ENCODE results near the gene C16orf54. TPM values are rescaled to one million over a fixed set of nuclear protein-coding genes. Genes with fewer than 3 reads are reported as not detected.

C16orf54 gene
- total and polyA plus RNA-seq, 2 experiments from 2014 or later = 3.2 TPM; not detected in 1

- TF ChIP-seq REST (IDR thresholded peaks at IDR 0.05; ENCODE audit: unreplicated experiment) = no peak
- TF ChIP-seq STAT1 (IDR thresholded peaks at IDR 0.05; ENCODE audit: unreplicated experiment) = no peak
- TF ChIP-seq CTCF (conservative IDR thresholded peaks at IDR 0.05; ENCODE audit: low read depth in 2 of 2) = no peak
- TF ChIP-seq EZH2 (IDR thresholded peaks at IDR 0.05; ENCODE audit: low read depth, unreplicated experiment) = no peak
Measured at GRCh38 chr16:29769507-29769906, 23.7 kb upstream of the C16orf54 start (continued).

GRCh38 chr16:29767062-29767461, 21.3 kb upstream of the C16orf54 start:
- Histone ChIP-seq H3K4me3 (no peak overlapping the region), H3K9me2 (ENCODE audit: insufficient read depth) (no peaks in the 10 kb centered on the region), H3K27ac (ENCODE audit: low read depth) (no peak overlapping the region), H3K4me1 (ENCODE audit: insufficient read depth) (no peaks in the 10 kb centered on the region), H2AFZ (peak overlapping the region; percentile 43), H3K4me2 (no peak overlapping the region), H4K20me1 (replicated peaks; ENCODE audit: insufficient read depth) (no peaks in the 10 kb centered on the region), H3K79me2 (replicated peaks; ENCODE audit: insufficient read depth) (no peaks in the 10 kb centered on the region), H3F3A (replicated peaks; ENCODE audit: low read depth) (no peaks in the 10 kb centered on the region), H3K27me3 (ENCODE audit: insufficient read depth) (no peaks in the 10 kb centered on the region), H3K36me3 (ENCODE audit: insufficient read depth) (no peaks in the 10 kb centered on the region)
- H3K27ac Mint-ChIP-seq = no peak overlapping the region
- H3K36me3 Mint-ChIP-seq (ENCODE audit: low read depth) = no peaks in the 10 kb centered on the region
- H3K27me3 Mint-ChIP-seq (ENCODE audit: insufficient read depth, low read depth, poor library complexity) = peaks cover 5% of the 10 kb centered on the region
- peaks cover 1% of the 10 kb centered on the region; the same call in 1 of the 3 replicates for H3K4me1 Mint-ChIP-seq
- DNase-seq (ENCODE audit: low spot score) = no peak
- ATAC-seq = no peak
- no peak overlapping the region for H3K4me3 Mint-ChIP-seq
- no peaks in the 10 kb centered on the region for H3K9me3 Mint-ChIP-seq
- no peak for TF ChIP-seq STAT1 (IDR thresholded peaks at IDR 0.05; ENCODE audit: unreplicated experiment)
- no peak for TF ChIP-seq ZNF331 (CRISPR knock-in tag; IDR thresholded peaks at IDR 0.05; ENCODE audit: low read depth)
- TF ChIP-seq CTCF (conservative IDR thresholded peaks at IDR 0.05; ENCODE audit: low read depth in 2 of 2) = no peak
- TF ChIP-seq ZNF462 (CRISPR knock-in tag; IDR thresholded peaks at IDR 0.05) = no peak
- no peak for TF ChIP-seq REST (IDR thresholded peaks at IDR 0.05; ENCODE audit: unreplicated experiment)

Data from GM23338 (cell line).